AG09309 (cell line): ENCODE measurements around the gene PYGM.

Source experiments
- DNase-seq: peaks from one replicate; pipeline ENCODE4 v3.0.0-alpha.2; 2010; ENCODE audit warnings: low read depth
- H3K4me3 ChIP-seq: 2 replicates; pipeline ENCODE4 v1.5.1; 2011; ENCODE audit warnings: mild to moderate bottlenecking, low read depth, low read length, moderate library complexity; ENCODE audit not compliant: control insufficient read depth
- TF ChIP-seq, protein P1 (sequence below): IDR thresholded peaks from 2 replicates; pipeline ENCODE4 v1.5.1; 2011; ENCODE audit warnings: mild to moderate bottlenecking, low read depth, low read length, inconsistent platforms; ENCODE audit not compliant: insufficient read depth, control insufficient read depth; ENCODE audit errors: missing control alignments

PYGM gene

GRCh38 chr11:64790205-64791095 is 30.7 kb upstream of the PYGM start:
- TF ChIP-seq, protein P1, sequence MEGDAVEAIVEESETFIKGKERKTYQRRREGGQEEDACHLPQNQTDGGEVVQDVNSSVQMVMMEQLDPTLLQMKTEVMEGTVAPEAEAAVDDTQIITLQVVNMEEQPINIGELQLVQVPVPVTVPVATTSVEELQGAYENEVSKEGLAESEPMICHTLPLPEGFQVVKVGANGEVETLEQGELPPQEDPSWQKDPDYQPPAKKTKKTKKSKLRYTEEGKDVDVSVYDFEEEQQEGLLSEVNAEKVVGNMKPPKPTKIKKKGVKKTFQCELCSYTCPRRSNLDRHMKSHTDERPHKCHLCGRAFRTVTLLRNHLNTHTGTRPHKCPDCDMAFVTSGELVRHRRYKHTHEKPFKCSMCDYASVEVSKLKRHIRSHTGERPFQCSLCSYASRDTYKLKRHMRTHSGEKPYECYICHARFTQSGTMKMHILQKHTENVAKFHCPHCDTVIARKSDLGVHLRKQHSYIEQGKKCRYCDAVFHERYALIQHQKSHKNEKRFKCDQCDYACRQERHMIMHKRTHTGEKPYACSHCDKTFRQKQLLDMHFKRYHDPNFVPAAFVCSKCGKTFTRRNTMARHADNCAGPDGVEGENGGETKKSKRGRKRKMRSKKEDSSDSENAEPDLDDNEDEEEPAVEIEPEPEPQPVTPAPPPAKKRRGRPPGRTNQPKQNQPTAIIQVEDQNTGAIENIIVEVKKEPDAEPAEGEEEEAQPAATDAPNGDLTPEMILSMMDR = no peak
- no peak overlapping the region for H3K4me3 ChIP-seq
- DNase-seq = no peak

- TF ChIP-seq, protein P1 = no peak
- no peak for DNase-seq
- no peak overlapping the region for H3K4me3 ChIP-seq
These were observed 29.8 kb upstream of the PYGM start for GRCh38 chr11:64789331-64790204.

- DNase-seq = no peak
- TF ChIP-seq, protein P1 = no peak
- no peak overlapping the region for H3K4me3 ChIP-seq
These were observed 28.8 kb upstream of the PYGM start for GRCh38 chr11:64788321-64789215.

DNA sequence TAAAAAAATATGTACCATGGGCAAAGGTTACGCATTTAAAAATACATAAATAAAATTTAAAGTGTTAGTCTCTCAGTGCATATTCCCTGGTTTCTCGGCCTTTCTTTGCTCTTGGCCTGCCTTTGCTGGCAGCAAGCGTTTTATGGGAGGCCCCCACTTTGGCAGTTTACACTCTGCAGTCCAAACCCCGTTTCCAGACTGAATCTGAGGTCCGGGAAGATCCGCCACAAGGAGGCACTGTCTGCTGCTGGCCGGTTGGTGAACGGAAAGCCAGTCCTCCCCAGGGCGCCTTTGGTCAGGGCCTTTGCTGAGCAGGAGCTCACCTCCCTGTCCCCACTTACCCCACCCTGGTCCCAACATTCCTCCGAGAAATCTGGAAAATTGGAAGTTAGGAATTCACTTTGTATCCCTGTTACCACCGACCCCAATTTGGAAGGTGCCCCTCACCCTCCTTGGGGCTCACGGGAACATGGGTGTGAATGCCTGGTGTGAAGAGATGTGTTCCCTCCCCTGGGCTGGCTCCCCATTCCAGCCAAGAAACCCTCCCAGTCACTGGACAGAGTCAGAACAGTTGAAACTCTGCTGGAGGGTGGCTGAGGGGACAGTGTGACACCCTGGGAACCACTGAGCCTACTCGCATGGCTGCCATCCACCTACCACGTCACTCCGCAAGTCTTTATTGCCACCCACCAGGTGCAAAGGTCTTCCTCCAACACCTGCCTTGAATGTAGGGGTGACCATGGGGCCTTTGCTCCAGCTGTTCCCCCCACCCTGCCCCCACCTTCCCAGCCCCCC is 27.9 kb upstream of the PYGM start:
- TF ChIP-seq, protein P1 = peak; percentile 89
- no peak overlapping the region for H3K4me3 ChIP-seq
- no peak for DNase-seq

GRCh38 chr11:64786308-64786707 is 26.5 kb upstream of the PYGM start:
- TF ChIP-seq, protein P1 = no peak
- no peak for DNase-seq
- H3K4me3 ChIP-seq = no peak overlapping the region
